ENCODE results near the gene ZNF865. TPM values are rescaled to one million over a fixed set of nuclear protein-coding genes. Genes with fewer than 3 reads are reported as not detected.

ZNF865 gene
- total and polyA plus RNA-seq, 2 experiments from 2014 or later, result 1.9 to 11.2 TPM

- TF ChIP-seq, protein P1, sequence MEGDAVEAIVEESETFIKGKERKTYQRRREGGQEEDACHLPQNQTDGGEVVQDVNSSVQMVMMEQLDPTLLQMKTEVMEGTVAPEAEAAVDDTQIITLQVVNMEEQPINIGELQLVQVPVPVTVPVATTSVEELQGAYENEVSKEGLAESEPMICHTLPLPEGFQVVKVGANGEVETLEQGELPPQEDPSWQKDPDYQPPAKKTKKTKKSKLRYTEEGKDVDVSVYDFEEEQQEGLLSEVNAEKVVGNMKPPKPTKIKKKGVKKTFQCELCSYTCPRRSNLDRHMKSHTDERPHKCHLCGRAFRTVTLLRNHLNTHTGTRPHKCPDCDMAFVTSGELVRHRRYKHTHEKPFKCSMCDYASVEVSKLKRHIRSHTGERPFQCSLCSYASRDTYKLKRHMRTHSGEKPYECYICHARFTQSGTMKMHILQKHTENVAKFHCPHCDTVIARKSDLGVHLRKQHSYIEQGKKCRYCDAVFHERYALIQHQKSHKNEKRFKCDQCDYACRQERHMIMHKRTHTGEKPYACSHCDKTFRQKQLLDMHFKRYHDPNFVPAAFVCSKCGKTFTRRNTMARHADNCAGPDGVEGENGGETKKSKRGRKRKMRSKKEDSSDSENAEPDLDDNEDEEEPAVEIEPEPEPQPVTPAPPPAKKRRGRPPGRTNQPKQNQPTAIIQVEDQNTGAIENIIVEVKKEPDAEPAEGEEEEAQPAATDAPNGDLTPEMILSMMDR (IDR thresholded peaks at IDR 0.05; ENCODE audit: low read depth, low read length), result no peak
- H3K4me1 ChIP-seq (ENCODE audit: low read depth), result peaks cover 10% of the 10 kb centered on the region
- no peaks in the 10 kb centered on the region for H3K27me3 ChIP-seq
- DNase-seq (ENCODE audit: low read depth in 1 of 2, low spot score in 1 of 2), result no peak
- H3K9me3 ChIP-seq (ENCODE audit: low read depth), result no peaks in the 10 kb centered on the region
- H3K36me3 ChIP-seq, result peaks cover 19% of the 10 kb centered on the region
- peak overlapping the region; percentile 34 for H3K27ac ChIP-seq
- no peak overlapping the region for H3K4me3 ChIP-seq
These were observed 7.9 kb downstream of the ZNF865 start for GRCh38 chr19:55613396-55613795.

GRCh38 chr19:55613930-55614710 lies 8.7 kb downstream of the ZNF865 start:
- Histone ChIP-seq H3K9me3 (ENCODE audit: low read depth) (no peaks in the 10 kb centered on the region), H3K27me3 (no peaks in the 10 kb centered on the region), H3K27ac (no peak overlapping the region), H3K4me3 (no peak overlapping the region), H3K4me1 (ENCODE audit: low read depth) (peaks cover 10% of the 10 kb centered on the region), H3K36me3 (peaks cover 19% of the 10 kb centered on the region)
- no peak for DNase-seq (ENCODE audit: low read depth in 1 of 2, low spot score in 1 of 2)
- TF ChIP-seq, protein P1 (IDR thresholded peaks at IDR 0.05; ENCODE audit: low read depth, low read length), result no peak

DNA sequence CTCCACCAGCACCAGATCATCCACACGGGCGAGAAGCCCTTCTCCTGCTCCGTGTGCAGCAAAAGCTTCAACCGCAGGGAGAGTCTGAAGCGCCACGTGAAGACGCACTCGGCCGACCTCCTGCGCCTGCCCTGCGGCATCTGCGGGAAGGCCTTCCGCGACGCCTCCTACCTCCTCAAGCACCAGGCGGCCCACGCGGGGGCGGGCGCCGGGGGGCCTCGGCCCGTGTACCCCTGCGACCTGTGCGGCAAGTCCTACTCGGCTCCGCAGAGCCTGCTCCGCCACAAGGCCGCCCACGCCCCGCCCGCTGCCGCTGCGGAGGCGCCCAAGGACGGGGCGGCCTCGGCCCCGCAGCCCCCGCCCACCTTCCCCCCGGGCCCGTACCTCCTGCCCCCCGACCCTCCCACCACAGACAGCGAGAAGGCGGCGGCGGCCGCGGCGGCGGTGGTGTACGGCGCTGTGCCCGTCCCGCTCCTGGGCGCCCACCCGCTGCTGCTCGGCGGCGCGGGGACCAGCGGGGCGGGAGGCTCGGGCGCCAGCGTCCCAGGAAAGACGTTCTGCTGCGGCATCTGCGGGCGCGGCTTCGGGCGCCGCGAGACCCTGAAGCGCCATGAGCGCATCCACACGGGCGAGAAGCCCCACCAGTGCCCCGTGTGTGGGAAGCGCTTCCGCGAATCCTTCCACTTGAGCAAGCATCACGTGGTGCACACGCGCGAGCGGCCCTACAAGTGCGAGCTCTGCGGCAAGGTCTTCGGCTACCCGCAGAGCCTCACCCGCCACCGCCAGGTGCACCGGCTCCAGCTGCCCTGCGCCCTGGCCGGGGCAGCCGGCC lies 9.5 kb downstream of the ZNF865 start:
- Histone ChIP-seq H3K27ac (no peak overlapping the region), H3K36me3 (peaks cover 19% of the 10 kb centered on the region), H3K9me3 (ENCODE audit: low read depth) (no peaks in the 10 kb centered on the region), H3K4me1 (ENCODE audit: low read depth) (peaks cover 10% of the 10 kb centered on the region), H3K4me3 (no peak overlapping the region), H3K27me3 (no peaks in the 10 kb centered on the region)
- TF ChIP-seq, protein P1 (IDR thresholded peaks at IDR 0.05; ENCODE audit: low read depth, low read length), result no peak
- no peak for DNase-seq (ENCODE audit: low read depth in 1 of 2, low spot score in 1 of 2)

GRCh38 chr19:55615543-55616394 lies 10.3 kb downstream of the ZNF865 start:
- Histone ChIP-seq H3K36me3 (peaks cover 19% of the 10 kb centered on the region), H3K4me3 (no peak overlapping the region), H3K27me3 (no peaks in the 10 kb centered on the region), H3K4me1 (ENCODE audit: low read depth) (peaks cover 10% of the 10 kb centered on the region), H3K27ac (no peak overlapping the region), H3K9me3 (ENCODE audit: low read depth) (no peaks in the 10 kb centered on the region)
- DNase-seq (ENCODE audit: low read depth in 1 of 2, low spot score in 1 of 2), result no peak
- TF ChIP-seq, protein P1 (IDR thresholded peaks at IDR 0.05; ENCODE audit: low read depth, low read length), result no peak

DNA sequence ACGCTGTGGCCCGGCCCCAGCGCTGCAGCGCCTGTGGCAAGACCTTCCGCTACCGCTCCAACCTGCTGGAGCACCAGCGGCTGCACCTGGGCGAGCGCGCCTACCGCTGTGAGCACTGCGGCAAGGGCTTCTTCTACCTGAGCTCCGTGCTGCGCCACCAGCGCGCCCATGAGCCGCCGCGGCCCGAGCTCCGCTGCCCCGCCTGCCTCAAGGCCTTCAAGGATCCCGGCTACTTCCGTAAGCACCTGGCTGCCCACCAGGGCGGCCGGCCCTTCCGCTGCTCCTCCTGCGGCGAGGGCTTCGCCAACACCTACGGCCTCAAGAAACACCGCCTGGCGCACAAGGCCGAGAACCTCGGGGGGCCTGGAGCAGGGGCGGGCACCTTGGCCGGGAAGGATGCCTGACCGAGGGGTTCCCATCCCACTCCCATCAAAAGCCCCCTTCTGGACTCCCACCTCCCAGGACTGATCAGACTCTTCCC lies 11.0 kb downstream of the ZNF865 start:
- Histone ChIP-seq H3K36me3 (peaks cover 19% of the 10 kb centered on the region), H3K4me1 (ENCODE audit: low read depth) (peaks cover 4% of the 10 kb centered on the region), H3K9me3 (ENCODE audit: low read depth) (no peaks in the 10 kb centered on the region), H3K27me3 (no peaks in the 10 kb centered on the region), H3K4me3 (no peak overlapping the region), H3K27ac (no peak overlapping the region)
- DNase-seq (ENCODE audit: low read depth in 1 of 2, low spot score in 1 of 2), result no peak
- TF ChIP-seq, protein P1 (IDR thresholded peaks at IDR 0.05; ENCODE audit: low read depth, low read length), result no peak
